DND-41 (cell line): ENCODE measurements around the gene ARSI.

Experiments used
- EZH2 ChIP-seq: IDR thresholded peaks from 3 replicates; pipeline ENCODE4 v1.6.1; 2012; ENCODE audit warnings: borderline replicate concordance, low read depth, mild to moderate bottlenecking, moderate library complexity, low read length, inconsistent platforms; ENCODE audit not compliant: severe bottlenecking
- TF ChIP-seq, protein P1 (sequence below): IDR thresholded peaks from 2 replicates; pipeline ENCODE4 v1.5.1; 2012; ENCODE audit warnings: borderline replicate concordance, low read length, moderate library complexity, mild to moderate bottlenecking; ENCODE audit not compliant: poor library complexity, severe bottlenecking; ENCODE audit errors: extremely low read depth

DNA sequence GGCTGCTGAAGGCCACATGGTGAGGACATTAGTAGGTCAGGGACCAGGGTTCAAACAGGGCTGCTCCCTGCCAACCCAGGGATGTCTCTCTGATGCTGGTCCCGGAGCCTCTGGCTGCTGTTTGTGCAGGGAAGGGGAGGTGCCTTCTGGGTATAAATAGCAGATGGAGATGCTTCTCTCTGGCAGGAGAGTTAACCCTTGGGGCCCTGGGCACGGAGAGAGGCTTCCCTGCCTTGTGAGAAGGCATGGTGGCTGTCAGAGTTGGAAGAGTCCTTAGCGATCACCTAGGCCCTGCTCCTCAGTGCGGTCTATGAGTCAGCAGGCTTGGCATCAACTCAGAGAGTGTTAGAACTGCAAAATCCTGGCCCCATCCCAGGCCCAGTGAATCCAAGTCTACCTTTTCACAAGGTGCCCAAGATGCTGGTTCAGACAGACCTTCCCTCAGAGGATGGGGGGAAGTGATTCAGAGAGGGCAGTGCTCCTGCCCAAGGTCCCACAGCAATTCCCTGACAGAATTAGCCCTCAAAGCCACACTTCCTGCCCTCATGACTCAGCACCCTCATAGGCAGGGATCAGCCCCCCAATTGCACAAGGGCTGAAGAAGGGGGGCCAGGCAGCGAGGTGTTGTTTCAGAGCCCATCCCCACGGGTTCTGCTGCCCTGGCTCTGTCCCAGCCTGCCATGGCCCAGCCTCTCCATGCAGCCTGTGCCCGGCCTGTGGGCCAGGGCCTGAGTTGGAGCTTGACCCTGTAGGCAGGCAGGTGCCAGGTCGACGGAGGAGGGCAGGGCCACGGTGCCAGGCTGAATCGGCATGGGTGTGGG is 38.7 kb downstream of the ARSI start:
- TF ChIP-seq, protein P1, sequence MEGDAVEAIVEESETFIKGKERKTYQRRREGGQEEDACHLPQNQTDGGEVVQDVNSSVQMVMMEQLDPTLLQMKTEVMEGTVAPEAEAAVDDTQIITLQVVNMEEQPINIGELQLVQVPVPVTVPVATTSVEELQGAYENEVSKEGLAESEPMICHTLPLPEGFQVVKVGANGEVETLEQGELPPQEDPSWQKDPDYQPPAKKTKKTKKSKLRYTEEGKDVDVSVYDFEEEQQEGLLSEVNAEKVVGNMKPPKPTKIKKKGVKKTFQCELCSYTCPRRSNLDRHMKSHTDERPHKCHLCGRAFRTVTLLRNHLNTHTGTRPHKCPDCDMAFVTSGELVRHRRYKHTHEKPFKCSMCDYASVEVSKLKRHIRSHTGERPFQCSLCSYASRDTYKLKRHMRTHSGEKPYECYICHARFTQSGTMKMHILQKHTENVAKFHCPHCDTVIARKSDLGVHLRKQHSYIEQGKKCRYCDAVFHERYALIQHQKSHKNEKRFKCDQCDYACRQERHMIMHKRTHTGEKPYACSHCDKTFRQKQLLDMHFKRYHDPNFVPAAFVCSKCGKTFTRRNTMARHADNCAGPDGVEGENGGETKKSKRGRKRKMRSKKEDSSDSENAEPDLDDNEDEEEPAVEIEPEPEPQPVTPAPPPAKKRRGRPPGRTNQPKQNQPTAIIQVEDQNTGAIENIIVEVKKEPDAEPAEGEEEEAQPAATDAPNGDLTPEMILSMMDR: no peak
- no peak for TF ChIP-seq EZH2
